ENCODE data around the gene MAGI1. TPM values are rescaled to one million over a fixed set of nuclear protein-coding genes. Genes with fewer than 3 reads are reported as not detected.
A peak's percentile ranks its signal among the peaks of the same experiment; 100 is the strongest.

Gene MAGI1
- total and polyA plus RNA-seq, 2 donors (not counting 1 experiment from before 2014, with no cell fraction given), result 15.7 to 23.7 TPM

GRCh38 chr3:65436580-65436979 lies 602.1 kb downstream of the MAGI1 start:
- Histone ChIP-seq H3K27me3 (ENCODE audit: control insufficient read depth, insufficient read depth, low read length) (no peaks in the 10 kb centered on the region), H3K4me3 (replicated peaks in 1 of 4; ENCODE audit: control extremely low read depth in 1 of 4, insufficient read depth in 1 of 4, low read depth in 3 of 4, low read length in 4 of 4) (no peak overlapping the region)
- DNase-seq (ENCODE audit: low read depth in 2 of 2), result peak in 1 of 2 donors; percentile 29

GRCh38 chr3:65433480-65433879 lies 605.2 kb downstream of the MAGI1 start:
- DNase-seq (ENCODE audit: low read depth in 2 of 2), result no peak
- Histone ChIP-seq H2AFZ (ENCODE audit: low read length) (no peak overlapping the region), H3K27me3 (ENCODE audit: control insufficient read depth, insufficient read depth, low read length) (no peaks in the 10 kb centered on the region), H3K9me3 (ENCODE audit: control insufficient read depth, insufficient read depth, low read depth, low read length) (no peaks in the 10 kb centered on the region), H3K9ac (ENCODE audit: insufficient read depth, low read length) (no peak overlapping the region), H3K4me1 (ENCODE audit: control insufficient read depth, extremely low read depth, insufficient read depth, low read length) (no peaks in the 10 kb centered on the region), H4K20me1 (ENCODE audit: control insufficient read depth, extremely low read depth, insufficient read depth, low read length) (no peaks in the 10 kb centered on the region), H3K27ac (ENCODE audit: insufficient read depth, low read length) (no peak overlapping the region), H3K36me3 (ENCODE audit: control insufficient read depth, insufficient read depth, low read length) (no peaks in the 10 kb centered on the region), H3K79me2 (ENCODE audit: control insufficient read depth, insufficient read depth, low read length) (no peaks in the 10 kb centered on the region), H3K4me3 (replicated peaks in 1 of 4; ENCODE audit: control extremely low read depth in 1 of 4, insufficient read depth in 1 of 4, low read depth in 3 of 4, low read length in 4 of 4) (no peak overlapping the region), H3K4me2 (ENCODE audit: extremely low read depth, insufficient read depth, low read length) (no peak overlapping the region)
- TF ChIP-seq EZH2 (IDR thresholded peaks at IDR 0.05; ENCODE audit: low read length, missing control alignments) (no peak), CTCF (conservative IDR thresholded peaks at IDR 0.05 in 1 of 2, IDR thresholded peaks at IDR 0.05 in 1 of 2; ENCODE audit: low read depth in 1 of 2, low read length in 2 of 2) (no peak)

More at GRCh38 chr3:65436580-65436979, 602.1 kb downstream of the MAGI1 start:
- Histone ChIP-seq H3K9me3 (ENCODE audit: control insufficient read depth, insufficient read depth, low read depth, low read length) (no peaks in the 10 kb centered on the region), H3K4me2 (ENCODE audit: extremely low read depth, insufficient read depth, low read length) (no peak overlapping the region), H3K36me3 (ENCODE audit: control insufficient read depth, insufficient read depth, low read length) (no peaks in the 10 kb centered on the region), H2AFZ (ENCODE audit: low read length) (no peak overlapping the region), H3K27ac (ENCODE audit: insufficient read depth, low read length) (no peak overlapping the region), H3K4me1 (ENCODE audit: control insufficient read depth, extremely low read depth, insufficient read depth, low read length) (no peaks in the 10 kb centered on the region), H3K79me2 (ENCODE audit: control insufficient read depth, insufficient read depth, low read length) (no peaks in the 10 kb centered on the region), H3K9ac (ENCODE audit: insufficient read depth, low read length) (no peak overlapping the region), H4K20me1 (ENCODE audit: control insufficient read depth, extremely low read depth, insufficient read depth, low read length) (no peaks in the 10 kb centered on the region)
- TF ChIP-seq CTCF (conservative IDR thresholded peaks at IDR 0.05 in 1 of 2, IDR thresholded peaks at IDR 0.05 in 1 of 2; ENCODE audit: low read depth in 1 of 2, low read length in 2 of 2), result peak in 1 of 2 donors; percentile 51
- no peak for TF ChIP-seq EZH2 (IDR thresholded peaks at IDR 0.05; ENCODE audit: low read length, missing control alignments)

DNA sequence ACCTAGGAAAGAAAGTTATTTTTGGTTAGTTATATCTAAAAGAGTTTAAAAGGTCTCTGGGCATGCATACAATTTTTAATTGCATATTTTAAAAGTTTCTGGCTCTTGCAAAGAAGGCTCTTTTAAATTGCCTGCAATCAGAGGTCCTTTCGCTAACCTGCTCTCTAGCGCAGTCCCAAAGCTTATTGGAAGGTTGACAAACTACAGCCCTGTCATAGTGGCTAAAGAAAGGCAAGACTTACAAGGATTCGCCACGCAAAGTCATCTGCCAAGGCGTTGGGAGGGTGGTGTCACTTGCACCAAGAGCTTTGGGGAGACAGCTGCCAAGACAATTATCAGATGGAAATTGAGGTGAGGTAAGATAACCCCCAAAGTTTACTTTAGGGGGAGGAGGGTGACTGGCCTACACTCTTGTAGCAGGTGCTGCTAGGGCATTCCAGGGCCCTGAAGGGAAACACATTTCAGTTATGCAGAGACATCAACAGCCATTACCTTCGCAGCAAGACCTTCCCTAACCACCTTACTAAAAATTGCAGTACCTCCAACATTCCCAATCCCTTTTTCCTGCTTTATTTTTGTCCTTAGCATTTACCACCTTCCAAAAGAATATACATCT lies 606.2 kb downstream of the MAGI1 start:
- DNase-seq (ENCODE audit: low read depth in 2 of 2), result no peak
- Histone ChIP-seq H3K4me3 (replicated peaks in 1 of 4; ENCODE audit: control extremely low read depth in 1 of 4, insufficient read depth in 1 of 4, low read depth in 3 of 4, low read length in 4 of 4) (no peak overlapping the region), H3K79me2 (ENCODE audit: control insufficient read depth, insufficient read depth, low read length) (no peaks in the 10 kb centered on the region), H3K9me3 (ENCODE audit: control insufficient read depth, insufficient read depth, low read depth, low read length) (no peaks in the 10 kb centered on the region), H3K27me3 (ENCODE audit: control insufficient read depth, insufficient read depth, low read length) (no peaks in the 10 kb centered on the region), H3K36me3 (ENCODE audit: control insufficient read depth, insufficient read depth, low read length) (no peaks in the 10 kb centered on the region), H3K9ac (ENCODE audit: insufficient read depth, low read length) (no peak overlapping the region), H4K20me1 (ENCODE audit: control insufficient read depth, extremely low read depth, insufficient read depth, low read length) (no peaks in the 10 kb centered on the region), H3K27ac (ENCODE audit: insufficient read depth, low read length) (no peak overlapping the region), H3K4me1 (ENCODE audit: control insufficient read depth, extremely low read depth, insufficient read depth, low read length) (no peaks in the 10 kb centered on the region), H2AFZ (ENCODE audit: low read length) (no peak overlapping the region), H3K4me2 (ENCODE audit: extremely low read depth, insufficient read depth, low read length) (no peak overlapping the region)
- TF ChIP-seq CTCF (conservative IDR thresholded peaks at IDR 0.05 in 1 of 2, IDR thresholded peaks at IDR 0.05 in 1 of 2; ENCODE audit: low read depth in 1 of 2, low read length in 2 of 2) (no peak), EZH2 (IDR thresholded peaks at IDR 0.05; ENCODE audit: low read length, missing control alignments) (no peak)
